Adipose tissue (tissue), 3 donors: ENCODE measurements around the gene IRF4. TPM values are rescaled to one million over a fixed set of nuclear protein-coding genes. Genes with fewer than 3 reads are reported as not detected.

Source experiments
- H3K27ac ChIP-seq: one replicate; pipeline ENCODE4 v1.5.1; 2013; ENCODE audit warnings: low read depth, low read length
- WGBS, 3 donors: extraction: QIAGEN DNeasy Blood & Tissue Kit; methylation state at CpG; one replicate each; pipeline ENCODE4 v1.1.7; 2013; 5-methylcytosine and 5-hydroxymethylcytosine counted together
- polyA plus RNA-seq, 3 donors: library from polyadenylated mRNA; stranded (reverse); fragments of 200-250 nt; gene quantifications; one replicate each; pipeline ENCODE4 v1.2.3, GENCODE V29; 2013
- donor health status: healthy with polysubstance abuse.
- donor health status: Bipolar disorder and iron deficiency.
- donor health status: healthy.

IRF4 gene
- polyA plus RNA-seq, 3 donors: 0.40 to 1.3 (median 0.83) TPM

DNA sequence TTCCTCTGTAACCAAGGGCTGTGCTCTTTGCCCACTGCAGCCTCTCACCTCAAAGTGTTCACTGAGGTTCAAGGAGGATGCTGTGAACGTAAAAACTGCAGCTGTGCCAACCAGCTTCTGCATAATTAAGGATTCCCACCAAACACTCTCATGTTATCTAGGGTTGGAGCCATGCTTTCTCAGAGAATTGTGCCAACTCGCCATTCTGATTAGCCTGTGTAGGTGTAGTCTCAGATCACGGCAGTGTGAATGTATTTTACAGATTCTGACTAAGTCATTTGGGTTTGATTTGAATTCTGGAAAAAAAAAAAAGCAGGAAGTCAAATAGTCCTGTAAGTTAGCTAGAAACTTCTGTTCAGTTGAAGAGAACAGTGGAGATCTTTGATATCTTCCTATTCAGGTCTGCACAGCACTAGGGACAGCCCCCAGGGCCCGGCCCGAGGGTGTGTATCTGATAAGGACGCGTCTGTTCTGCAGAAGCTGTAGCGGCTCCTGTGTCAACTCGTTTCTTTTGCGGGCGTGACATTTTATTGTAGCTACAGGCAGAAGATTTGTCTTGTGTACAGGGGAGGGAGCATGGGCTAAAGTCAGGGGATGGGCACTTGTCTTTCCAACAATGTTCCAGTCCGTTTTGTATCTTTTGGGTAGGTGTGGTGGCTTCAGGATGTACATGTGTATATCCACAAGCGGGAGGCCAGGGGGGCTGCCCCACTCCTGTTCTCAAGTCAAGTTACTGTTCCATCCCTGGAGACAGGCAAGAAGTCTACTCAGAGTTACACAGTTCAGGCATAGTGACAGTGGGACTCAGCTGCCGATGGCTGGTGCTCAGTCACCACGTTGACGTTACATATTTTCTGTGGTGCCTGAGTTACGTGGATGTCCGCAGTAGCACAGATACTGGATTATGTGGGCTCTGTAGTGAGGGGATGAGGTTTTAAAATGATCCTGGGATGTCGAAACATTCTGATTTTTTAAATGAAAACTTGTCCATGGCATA, 12.4 kb downstream of the IRF4 start:
- WGBS, 3 donors: 64 to 83% (median 83%) methylated on average over 19 of the region's 19 CpGs
- no peak overlapping the region for H3K27ac ChIP-seq

- no peak overlapping the region for H3K27ac ChIP-seq
- 81 to 87% (median 87%) methylated on average over 15 of the region's 15 CpGs for WGBS, 3 donors
Observed at GRCh38 chr6:404685-405423, 13.3 kb downstream of the IRF4 start.

GRCh38 chr6:408148-408547, 16.6 kb downstream of the IRF4 start:
- WGBS, 3 donors: 45 to 56% (median 48%) methylated on average over 5 of the region's 5 CpGs
- H3K27ac ChIP-seq: no peak overlapping the region

- H3K27ac ChIP-seq: no peak overlapping the region
- 20 to 30% (median 21%) methylated on average over 9 of the region's 9 CpGs for WGBS, 3 donors
Observed at GRCh38 chr6:408599-409102, 17.1 kb downstream of the IRF4 start.

- no peak overlapping the region for H3K27ac ChIP-seq
- 84 to 90% (median 87%) methylated on average over 4 of the region's 4 CpGs for WGBS, 3 donors
Observed at GRCh38 chr6:409370-409972, 17.9 kb downstream of the IRF4 start.

GRCh38 chr6:410555-411395, 19.2 kb downstream of the IRF4 start:
- 76 to 85% (median 85%) methylated on average over 15 of the region's 15 CpGs for WGBS, 3 donors
- H3K27ac ChIP-seq: no peak overlapping the region

DNA sequence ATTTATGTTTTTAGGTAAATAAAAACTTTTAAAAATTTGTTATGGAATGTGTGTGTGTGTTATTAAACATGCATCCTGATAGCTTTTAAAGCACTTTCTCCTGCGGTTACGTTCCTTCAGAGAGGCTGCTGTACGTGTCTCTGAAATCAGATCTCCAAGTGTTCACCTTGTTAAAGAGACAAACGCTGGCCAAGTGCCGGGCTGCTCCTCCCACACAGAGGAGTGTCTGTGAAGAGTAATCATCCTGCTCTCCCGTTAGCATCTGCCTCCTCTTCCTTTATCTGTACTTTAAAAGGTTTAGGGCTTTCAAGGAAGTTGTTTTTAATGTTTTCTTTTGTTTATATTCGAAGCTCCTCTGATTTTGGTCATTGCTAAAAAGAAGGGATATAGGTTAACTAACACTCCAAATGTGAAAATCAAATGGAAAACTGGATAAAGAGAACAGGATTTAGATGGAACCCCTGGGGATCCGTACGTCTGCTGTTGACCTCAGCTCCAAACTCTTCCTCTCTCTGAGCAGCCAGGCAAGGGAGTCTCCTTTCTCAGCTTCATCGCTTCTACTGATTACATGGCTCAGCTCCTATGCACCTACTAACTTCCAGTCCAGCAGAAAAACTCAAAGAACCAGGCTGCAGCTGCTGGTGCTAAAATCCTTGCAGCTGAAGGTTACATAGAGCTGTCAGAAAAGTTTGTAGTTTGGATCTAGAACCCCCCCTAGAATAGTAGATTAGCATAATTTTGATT, 20.0 kb downstream of the IRF4 start:
- no peak overlapping the region for H3K27ac ChIP-seq
- WGBS, 3 donors: 44 to 49% (median 48%) methylated on average over 10 of the region's 10 CpGs

DNA sequence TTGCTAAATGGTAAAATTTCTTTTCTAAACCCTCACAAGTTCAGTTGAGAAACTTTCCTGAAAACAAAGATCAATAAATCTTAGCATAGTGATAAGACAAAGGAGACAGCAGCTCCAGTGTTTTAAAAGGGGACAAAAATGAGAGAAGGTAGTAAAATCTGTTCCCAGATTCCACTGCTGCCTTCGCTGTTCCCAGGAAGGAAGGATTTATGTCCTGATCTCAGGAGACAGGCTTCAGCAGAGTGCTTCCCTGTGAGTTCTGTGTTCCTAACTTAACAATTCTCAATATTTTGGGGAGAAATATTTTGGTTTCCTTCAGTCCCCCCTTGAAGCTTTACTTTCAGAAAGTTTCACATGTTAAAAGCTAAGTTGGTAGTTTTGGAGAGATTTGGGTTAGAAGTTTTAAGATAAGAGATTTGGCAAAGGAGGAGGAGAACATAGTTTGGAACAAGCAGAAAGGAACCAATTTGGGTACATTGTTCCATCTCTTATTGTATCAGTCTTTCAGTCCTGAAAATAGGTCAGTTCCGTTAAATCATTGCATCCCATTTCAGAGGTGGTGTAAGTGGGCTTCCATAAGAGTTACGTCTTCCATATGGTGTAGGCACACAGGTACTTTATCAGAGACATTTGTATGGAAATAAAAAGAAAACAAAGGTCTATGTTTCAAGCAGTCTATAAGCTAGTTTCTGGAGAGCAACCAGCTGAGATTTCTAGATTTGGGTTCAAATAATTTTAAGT, 20.8 kb downstream of the IRF4 start:
- WGBS, 3 donors: 73 to 91% (median 84%) methylated on average over 3 of the region's 3 CpGs
- no peak overlapping the region for H3K27ac ChIP-seq

GRCh38 chr6:414447-414846, 22.9 kb downstream of the IRF4 start:
- no peak overlapping the region for H3K27ac ChIP-seq

DNA sequence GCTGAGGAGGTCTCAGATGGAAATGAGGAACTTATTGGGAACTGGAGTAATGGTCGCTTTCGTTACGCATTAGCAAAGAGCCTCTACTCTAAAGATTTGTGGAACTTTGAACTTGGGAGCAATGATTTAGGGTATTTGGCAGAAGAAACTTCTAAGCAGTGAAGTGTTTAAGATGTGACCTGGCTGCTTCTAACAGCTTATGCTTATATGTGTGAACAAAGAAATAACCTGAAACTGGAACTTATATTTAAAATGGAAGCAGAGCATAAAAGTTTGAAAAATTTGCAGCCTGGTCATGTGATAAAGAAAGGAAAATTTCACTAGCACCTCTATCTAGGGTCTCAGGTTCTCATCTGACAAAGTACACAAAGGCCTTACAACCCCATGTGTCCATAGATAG, 23.5 kb downstream of the IRF4 start:
- 95 to 100% (median 98%) methylated on average over 3 of the region's 3 CpGs for WGBS, 3 donors
- no peak overlapping the region for H3K27ac ChIP-seq

- WGBS, 3 donors: 88 to 96% (median 93%) methylated on average over 7 of the region's 7 CpGs
Observed at GRCh38 chr6:421211-421610, 29.7 kb downstream of the IRF4 start.

DNA sequence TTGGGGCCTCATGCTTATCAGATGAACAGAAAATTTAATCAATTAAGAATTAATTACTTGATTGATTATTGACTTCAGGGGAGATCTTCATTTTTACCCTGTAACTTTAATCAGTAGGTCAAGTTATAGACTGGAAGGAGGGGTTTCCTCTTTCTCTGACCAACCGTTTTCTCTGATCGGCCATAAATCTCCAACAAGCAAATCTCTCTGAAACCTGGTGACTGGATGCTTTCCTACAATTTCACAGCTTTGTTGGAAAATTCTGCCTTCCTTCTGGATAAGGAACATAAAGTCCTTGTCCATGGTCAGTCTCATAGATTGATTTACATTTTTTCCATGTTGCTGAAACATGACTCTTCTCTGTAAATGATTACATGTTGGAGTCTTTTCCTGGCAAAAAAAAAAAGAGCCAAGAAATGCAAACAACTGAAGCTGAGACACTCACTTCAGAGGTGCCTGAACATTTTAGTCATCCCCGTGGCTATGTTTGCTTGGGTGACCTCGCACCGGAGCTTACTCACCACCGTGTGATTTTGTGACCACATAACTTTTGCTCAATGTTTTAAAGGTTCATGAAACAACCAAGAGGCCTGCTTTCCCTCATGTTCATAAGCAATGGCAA, 31.0 kb downstream of the IRF4 start:
- WGBS, 3 donors: 34 to 70% (median 61%) methylated on average over 6 of the region's 6 CpGs
- H3K27ac ChIP-seq: no peak overlapping the region

More at GRCh38 chr6:421211-421610, 29.7 kb downstream of the IRF4 start:
- H3K27ac ChIP-seq: no peak overlapping the region

DNA sequence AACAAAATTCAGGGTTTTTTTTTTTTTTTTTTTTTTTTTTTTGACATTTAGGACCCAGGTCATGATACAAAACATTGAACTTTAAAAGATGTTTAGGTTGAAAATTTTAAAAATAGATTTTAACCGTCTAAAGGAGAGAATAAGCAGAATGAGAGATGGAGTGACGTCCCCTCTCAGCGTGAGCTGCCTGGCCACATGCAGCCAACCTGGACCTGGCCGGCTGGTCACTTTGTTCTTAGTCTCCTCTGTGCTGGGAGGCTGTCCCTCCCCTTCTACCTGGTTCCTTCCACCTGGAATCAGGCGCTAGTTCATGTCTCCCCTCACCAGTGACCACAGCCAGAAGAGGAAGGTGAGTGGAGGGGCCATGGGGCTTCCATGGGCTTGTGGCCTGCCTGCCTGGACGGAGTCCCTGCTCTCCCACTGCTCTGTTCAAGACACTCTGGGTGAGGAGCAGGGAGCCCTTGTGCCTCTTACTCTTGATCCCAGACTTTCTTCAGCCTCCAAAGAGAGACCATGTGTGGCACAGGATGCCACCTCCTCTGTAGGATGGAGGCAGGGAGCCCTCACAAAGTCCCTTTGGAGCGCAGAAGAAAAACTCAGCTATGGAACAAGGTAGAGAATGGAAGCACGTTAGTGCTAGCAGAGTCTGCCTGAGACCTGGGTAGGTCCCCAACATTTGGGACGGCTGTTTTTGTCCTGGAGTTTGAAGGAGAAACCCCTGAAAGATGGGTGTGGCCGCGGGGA, 31.7 kb downstream of the IRF4 start:
- WGBS, 3 donors: 91 to 93% (median 92%) methylated on average over 11 of the region's 11 CpGs
- no peak overlapping the region for H3K27ac ChIP-seq

GRCh38 chr6:423799-424345, 32.3 kb downstream of the IRF4 start:
- WGBS, 3 donors: 96 to 97% (median 97%) methylated on average over 29 to 39 of the region's 39 CpGs
- no peak overlapping the region for H3K27ac ChIP-seq

DNA sequence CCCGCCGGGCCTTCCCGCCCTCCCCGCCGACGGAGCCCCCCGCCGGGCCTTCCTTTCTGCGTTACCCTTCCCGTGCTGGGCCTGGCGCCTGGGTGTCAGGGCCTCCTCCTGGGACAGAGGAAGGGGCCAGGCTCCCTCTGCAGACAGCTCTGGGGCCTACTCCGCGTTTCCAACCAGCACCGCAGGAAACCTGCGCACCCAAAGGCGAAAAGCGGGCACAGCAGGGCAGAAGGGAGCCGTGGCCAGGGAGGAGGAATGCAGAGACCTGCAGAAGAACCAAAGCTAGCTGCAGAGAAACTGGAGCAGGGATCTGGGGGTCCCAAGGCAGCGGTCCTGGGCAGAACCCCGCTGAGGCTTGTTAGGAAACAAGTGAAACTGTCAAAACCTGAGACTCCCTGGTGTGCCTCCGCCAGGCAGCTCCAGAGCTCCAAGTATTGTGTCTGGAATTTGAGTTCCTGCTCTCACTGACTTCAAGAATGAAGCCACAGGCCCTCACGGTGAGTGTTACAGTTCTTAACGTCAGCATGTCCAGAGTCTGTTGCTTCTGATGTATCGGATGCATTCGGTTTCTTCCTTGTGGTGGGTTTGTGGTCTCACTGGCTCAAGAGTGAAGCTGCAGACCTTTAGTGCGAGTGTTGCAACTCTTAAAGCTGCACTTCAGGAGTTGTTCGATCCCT, 33.3 kb downstream of the IRF4 start:
- no peak overlapping the region for H3K27ac ChIP-seq
- WGBS, 3 donors: 90 to 94% (median 91%) methylated on average over 16 to 27 of the region's 27 CpGs
